SKM-1 (cell line): Measurements from ENCODE around the gene NMT2.
A peak's percentile ranks its signal among the peaks of the same experiment; 100 is the strongest.

Experiments
- DNase-seq: peaks from one replicate; lab custom pipeline; 2025; ENCODE audit not compliant: unreplicated experiment; lab: John Stamatoyannopoulos, UW

Gene NMT2

DNA sequence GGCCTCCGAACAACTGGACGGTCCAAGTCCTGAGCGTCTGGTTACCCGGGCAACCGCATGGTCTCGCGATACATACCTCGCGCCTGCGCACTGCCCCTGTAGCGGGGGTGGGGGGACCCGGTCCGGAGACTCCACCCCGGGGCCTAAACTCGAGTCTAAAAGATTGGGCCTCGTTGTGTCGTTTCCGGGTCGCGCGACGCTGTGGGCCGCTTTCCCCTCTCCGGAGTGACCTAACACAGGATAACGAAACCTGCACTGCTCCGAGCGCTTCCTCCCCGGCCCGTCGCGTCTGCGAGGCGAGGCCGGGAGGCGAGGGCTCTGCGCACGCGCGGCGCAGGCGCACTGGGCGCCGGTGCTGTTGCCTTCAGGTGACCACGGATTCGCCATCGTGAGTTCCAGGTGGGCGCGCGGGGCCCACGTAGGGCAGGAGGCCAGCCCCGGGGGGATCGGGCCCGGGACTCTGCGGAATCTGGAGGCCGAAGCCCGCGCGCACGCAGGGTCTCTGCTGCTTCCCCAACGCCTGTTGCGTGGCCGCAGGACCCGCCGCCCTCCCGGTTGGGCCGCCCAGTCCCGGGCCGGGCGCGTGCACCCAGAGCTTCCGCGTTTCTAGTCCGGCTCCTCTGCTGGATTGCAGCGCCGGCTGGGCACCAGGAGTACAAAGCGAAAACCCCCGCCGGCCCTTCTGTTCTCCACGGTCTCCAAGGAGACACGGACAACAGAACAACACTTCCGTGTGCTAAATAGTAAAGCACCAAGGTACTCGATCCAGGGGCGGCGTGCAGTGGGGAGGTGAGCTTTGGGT lies 71.3 kb downstream of the NMT2 start, which contains the start of gene RPP38:
RPP38 (plus strand) TSS at position 345 of the 802 bp plus-strand sequence. CDS start 5,960 bp downstream, outside the sequence.
- peak; percentile 34 for DNase-seq

DNA sequence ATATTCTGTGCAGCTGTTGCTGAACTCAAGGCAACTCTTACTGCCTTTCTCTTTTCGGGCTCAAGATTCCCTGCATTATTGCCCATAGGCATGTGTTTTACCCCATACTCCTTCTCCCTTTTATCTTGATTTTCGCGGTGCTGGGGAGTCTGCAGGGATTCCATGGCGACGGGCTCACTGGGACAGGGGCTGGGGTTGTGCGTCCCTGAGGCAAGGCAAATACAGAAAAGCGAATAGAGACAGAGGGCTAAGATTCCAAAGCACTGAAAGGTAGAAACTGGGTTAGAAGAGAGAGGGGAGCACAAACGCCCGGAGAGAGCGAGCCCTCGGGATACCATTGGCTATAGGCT lies 71.9 kb downstream of the NMT2 start:
- no peak for DNase-seq

GRCh38 chr10:15092855-15093408 lies 75.6 kb downstream of the NMT2 start:
- DNase-seq = no peak

DNA sequence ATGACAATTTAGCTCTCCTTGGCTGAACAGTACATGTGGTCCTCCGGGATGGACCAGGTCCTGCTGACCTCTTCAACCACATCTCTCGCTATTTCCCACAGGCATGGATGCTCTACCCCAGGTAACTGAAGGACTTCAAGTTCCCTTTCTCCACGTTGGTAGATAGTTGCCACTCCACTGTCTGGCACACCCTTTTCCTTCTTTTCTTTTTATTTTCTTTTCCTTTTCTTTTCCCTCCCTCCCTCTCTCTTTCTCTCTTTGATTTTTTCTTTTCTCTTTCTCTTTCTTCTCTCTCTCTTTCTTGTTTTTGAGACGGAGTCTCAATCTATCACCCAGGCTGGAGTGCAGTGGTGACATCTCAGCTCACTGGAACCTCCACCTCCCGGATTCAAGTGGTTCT lies 77.1 kb downstream of the NMT2 start:
- DNase-seq = no peak

- no peak for DNase-seq
These were observed 79.8 kb downstream of the NMT2 start, which contains the start of gene ACBD7 for GRCh38 chr10:15088428-15089261. Gene ACBD7, minus strand, starts transcription at chr10:15088776. Its CDS starts 48 bp downstream, at chr10:15088728.

- no peak for DNase-seq
These were observed 84.0 kb downstream of the NMT2 start for GRCh38 chr10:15084502-15084922.

GRCh38 chr10:15083674-15084501 lies 84.6 kb downstream of the NMT2 start:
- DNase-seq = no peak

DNA sequence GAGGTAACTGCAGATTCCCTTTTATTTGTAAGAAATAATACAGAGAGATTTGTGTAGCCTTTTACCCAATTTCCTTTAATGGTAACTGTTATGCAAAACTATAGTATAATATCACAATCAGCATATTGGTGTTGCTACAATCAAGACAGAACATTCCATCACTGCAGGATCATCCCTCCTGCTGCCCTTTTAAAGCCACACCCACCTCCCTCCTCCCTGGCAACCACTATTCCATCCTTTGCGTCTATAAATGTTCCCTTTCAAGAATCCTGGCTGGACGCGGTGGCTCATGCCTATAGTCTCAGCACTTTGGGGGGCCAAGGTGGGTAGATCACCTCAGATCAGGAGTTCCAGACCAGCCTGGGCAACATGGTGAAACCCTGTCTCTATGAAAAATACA lies 93.1 kb downstream of the NMT2 start:
- DNase-seq = no peak

GRCh38 chr10:15072358-15072757 lies 96.1 kb downstream of the NMT2 start:
- no peak for DNase-seq

DNA sequence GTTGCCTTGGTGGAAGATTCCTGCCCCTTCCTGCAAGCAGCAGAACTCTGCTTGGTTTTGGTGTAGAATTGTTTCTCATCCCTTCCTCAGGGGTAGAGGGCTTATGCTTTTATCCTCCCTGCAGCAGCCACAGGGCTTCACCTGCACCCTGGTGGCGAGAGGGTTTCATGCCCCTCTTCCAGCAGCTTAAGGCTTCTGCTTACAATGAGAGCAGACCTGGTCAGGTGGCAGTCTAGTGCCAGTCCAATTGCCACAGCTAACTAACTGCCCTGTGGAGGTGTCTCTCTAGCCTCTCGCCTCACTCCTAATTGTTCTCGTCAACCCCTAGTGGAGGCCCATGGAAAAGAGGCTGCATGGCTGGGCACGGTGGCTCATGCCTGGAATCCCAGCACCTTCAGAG lies 99.3 kb downstream of the NMT2 start:
- DNase-seq = no peak

GRCh38 chr10:15068802-15069201 lies 99.7 kb downstream of the NMT2 start:
- no peak for DNase-seq

DNA sequence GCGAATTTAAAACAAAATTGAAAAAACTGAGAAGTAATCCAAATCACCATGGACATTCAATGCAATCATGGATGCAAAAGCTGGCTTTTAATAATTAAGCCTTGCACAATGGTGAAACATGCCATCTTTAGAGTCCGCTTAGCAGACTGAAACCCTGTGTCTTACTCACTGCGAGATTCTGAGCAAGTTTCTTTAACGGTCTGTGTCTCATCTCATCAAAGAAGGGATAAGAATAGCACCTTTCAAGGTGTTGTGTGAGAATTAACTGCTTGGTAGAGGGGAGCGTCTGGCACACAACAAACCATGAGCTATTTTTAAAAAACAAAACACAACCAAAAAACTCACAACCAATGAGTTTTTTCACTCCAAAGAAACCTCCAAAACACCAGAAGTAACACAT lies 101.3 kb downstream of the NMT2 start:
- DNase-seq = no peak

- no peak for DNase-seq
These were observed 107.9 kb downstream of the NMT2 start for GRCh38 chr10:15060638-15061037.

GRCh38 chr10:15059914-15060313 lies 108.6 kb downstream of the NMT2 start:
- no peak for DNase-seq

DNA sequence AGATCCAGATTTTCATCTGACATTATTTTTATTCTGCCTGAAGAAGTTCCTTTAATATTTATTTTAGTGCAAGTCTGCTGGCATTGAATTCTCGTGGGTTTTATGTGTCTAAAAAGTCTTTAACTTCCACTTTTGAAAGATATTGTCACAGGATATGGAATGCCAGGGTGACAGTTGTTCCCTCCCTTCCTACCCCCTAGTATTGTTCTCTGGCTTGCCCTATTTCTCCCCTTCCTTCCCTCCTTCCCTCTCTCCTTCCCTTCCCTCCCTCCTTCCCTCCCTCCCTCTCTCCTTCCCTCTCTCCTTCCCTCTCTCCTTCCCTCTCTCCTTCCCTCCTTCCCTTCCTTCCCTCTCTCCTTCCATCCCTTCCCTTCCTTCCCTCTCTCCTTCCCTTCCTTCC lies 109.8 kb downstream of the NMT2 start:
- DNase-seq = no peak
